GM12874 (cell line): ENCODE measurements around the gene TLR6.

Experiments used
- CTCF ChIP-seq: IDR thresholded peaks from 2 replicates; pipeline ENCODE4 v1.5.1; 2011; ENCODE audit warnings: low read depth, mild to moderate bottlenecking, control low read depth, low read length, moderate library complexity; ENCODE audit not compliant: insufficient read depth

The TLR6 gene

GRCh38 chr4:38873290-38873944 lies 16.8 kb upstream of the TLR6 start:
- TF ChIP-seq CTCF, result no peak

- TF ChIP-seq CTCF, result no peak
These were observed 16.0 kb upstream of the TLR6 start for GRCh38 chr4:38872620-38873019.

DNA sequence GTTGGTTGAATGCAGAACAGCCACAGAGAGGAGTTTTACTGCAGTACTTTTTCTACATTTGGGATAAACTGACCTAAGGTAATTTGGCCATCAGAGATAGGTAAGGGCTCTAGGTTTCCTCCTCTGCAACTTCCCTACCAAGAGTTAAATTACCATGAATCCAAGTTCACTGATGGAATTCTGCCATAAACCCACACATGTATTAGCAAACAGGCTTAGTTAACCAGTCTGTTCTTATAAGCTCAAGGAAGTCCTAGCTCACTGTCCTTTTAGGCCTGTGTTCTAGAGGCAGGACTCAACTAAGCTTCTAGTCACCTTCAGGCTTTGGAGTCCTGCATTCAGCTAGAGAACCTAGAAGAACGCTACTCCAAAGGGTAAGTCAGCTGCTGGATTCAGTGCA lies 15.0 kb upstream of the TLR6 start:
- no peak for TF ChIP-seq CTCF

DNA sequence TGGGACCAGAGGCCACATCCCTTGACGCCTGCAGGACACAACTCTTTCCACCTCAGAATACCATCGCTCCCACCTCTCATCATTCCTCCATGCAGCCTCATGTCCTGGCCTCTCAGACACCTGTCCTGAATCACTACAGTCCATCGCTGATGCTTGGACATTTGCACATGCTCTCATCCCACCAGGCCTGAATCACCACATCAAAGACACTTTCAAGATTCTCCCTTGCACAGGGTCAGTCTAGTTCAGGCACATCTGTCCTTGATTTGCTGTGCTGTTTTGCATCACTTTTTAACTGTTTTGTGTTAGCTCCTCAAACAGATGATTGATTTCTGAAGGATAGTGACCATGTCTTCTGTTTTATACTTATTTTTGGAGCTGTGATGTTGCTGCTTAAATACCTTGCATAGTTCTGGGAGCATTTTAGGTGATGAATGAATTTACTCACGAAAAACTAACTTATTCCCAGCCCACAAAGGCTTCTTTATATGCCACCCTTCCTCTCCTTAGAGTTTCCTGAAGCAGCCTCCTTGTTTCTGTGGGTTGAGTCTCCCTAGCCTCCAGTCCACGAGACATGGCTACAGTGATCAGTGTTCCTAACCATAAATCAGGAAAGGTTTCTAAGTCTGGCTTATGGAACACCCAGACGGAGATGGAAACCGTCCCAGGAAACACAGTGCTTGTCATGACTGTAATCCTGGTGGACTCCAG lies 13.6 kb upstream of the TLR6 start:
- TF ChIP-seq CTCF, result no peak

- no peak for TF ChIP-seq CTCF
These were observed 12.9 kb upstream of the TLR6 start for GRCh38 chr4:38869511-38869910.

- no peak for TF ChIP-seq CTCF
These were observed 11.7 kb upstream of the TLR6 start for GRCh38 chr4:38868059-38868960.

GRCh38 chr4:38867478-38868058 lies 11.0 kb upstream of the TLR6 start, which contains the start of gene FAM114A1:
Gene FAM114A1, plus strand, starts transcription at chr4:38867806. Its CDS starts 10,273 bp downstream, at chr4:38878079.
- no peak for TF ChIP-seq CTCF
